Vagina (tissue), 2 donors: Measurements from ENCODE around the gene SPOCK3. TPM values are rescaled to one million over a fixed set of nuclear protein-coding genes. Genes with fewer than 3 reads are reported as not detected.
"Not testable (repeated sequence)": the region's sequence is repeated elsewhere in the genome, so short reads cannot be mapped to it uniquely, and the experiment has no call there.

Experiments
- DNase-seq, 2 donors: peaks; one replicate each; pipeline ENCODE4 v3.0.0-alpha.2; 2017; ENCODE audit errors: extremely low spot score in 2 of 2
- H3K27ac ChIP-seq: fragments of 200-600 bp; sonication (generic); one replicate; pipeline ENCODE4 v1.5.1; 2019
- H3K27me3 ChIP-seq: fragments of 200-600 bp; sonication (generic); one replicate; pipeline ENCODE4 v1.5.1; 2019
- H3K36me3 ChIP-seq, 2 donors: fragments of 200-600 bp; sonication (generic); one replicate each; pipeline ENCODE4 v1.5.1; 2017 to 2019
- H3K4me1 ChIP-seq: fragments of 200-600 bp; sonication (generic); one replicate; pipeline ENCODE4 v1.5.1; 2019
- H3K4me3 ChIP-seq, 2 donors: fragments of 200-600 bp; sonication (generic); 1 replicate in 1 of 2; 2 replicates in 1 of 2; pipeline ENCODE4 v1.5.1; 2016 to 2019
- H3K9me3 ChIP-seq: fragments of 200-600 bp; sonication (generic); one replicate; pipeline ENCODE4 v1.5.1; 2019
- CTCF ChIP-seq, 3 experiments: fragments of 450-650 bp in 2 of 3; fragments of 200-600 bp in 1 of 3; sonication (generic) in 1 of 3; IDR thresholded peaks; one replicate each; pipeline ENCODE4 v1.5.1; 2017 to 2019; ENCODE audit warnings: antibody characterized with exemption in 3 of 3, mild to moderate bottlenecking in 2 of 3, moderate library complexity in 2 of 3
- POLR2A ChIP-seq, 2 donors: fragments of 450-650 bp; IDR thresholded peaks; one replicate each; pipeline ENCODE4 v1.6.1; 2017; ENCODE audit warnings: antibody characterized with exemption in 2 of 2, mild to moderate bottlenecking in 2 of 2, moderate library complexity in 2 of 2
- POLR2AphosphoS5 ChIP-seq, 2 donors: sonication (generic); formaldehyde crosslinking; IDR thresholded peaks; one replicate each; pipeline ENCODE4 v1.9.0; 2017; ENCODE audit warnings: antibody characterized with exemption in 2 of 2, mild to moderate bottlenecking in 2 of 2, low read depth in 1 of 2; ENCODE audit not compliant: insufficient read depth in 1 of 2
- intact Hi-C: fragments of 100-400 bp; cut with DNase I; formaldehyde crosslinking; loops from one replicate; pipeline ENCODE4 v1.15.1; 2023
- total RNA-seq: library from RNA; depleted of rRNA; stranded (reverse); fragments of >200 nt; gene quantifications from one replicate; pipeline ENCODE4 v1.2.3, GENCODE V29; 2016

SPOCK3 gene
- total RNA-seq, 1 donor from 2014 or later: 0.74 TPM

GRCh38 chr4:166887457-166887856, 346.8 kb downstream of the SPOCK3 start:
- no peaks in the 10 kb centered on the region for H3K36me3 ChIP-seq
- no peaks in the 10 kb centered on the region for H3K4me1 ChIP-seq
- H3K9me3 ChIP-seq: no peaks in the 10 kb centered on the region
- no peak for DNase-seq
- no peaks in the 10 kb centered on the region for H3K27me3 ChIP-seq
- TF ChIP-seq POLR2A (IDR thresholded peaks at IDR 0.05) (no peak), POLR2AphosphoS5 (IDR thresholded peaks at IDR 0.05; ENCODE audit: insufficient read depth in 1 of 2, low read depth in 1 of 2) (no peak), CTCF (IDR thresholded peaks at IDR 0.05) (no peak)
- no peak overlapping the region for H3K27ac ChIP-seq
- no peak overlapping the region for H3K4me3 ChIP-seq
- intact Hi-C loops: no loop called here

DNA sequence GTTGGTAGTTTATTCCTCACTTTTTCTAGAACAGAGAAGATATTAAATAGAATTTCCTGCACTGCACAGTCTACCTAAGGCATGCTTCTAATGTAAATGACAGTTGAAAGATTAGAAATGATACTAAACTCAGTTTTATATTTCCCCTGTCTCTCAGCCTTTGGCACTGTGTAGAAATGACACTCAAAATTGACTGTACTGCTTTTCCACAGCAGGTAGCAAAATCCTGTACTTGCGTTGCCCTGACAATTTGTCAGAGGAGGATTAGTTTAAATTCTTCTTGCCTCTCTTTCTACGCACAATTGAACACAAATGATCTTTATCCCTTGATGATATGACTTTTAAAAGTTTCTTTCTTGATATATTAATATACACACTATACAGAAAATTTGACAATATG, 347.6 kb downstream of the SPOCK3 start:
- TF ChIP-seq POLR2A (IDR thresholded peaks at IDR 0.05): no peak
- TF ChIP-seq POLR2AphosphoS5 (IDR thresholded peaks at IDR 0.05; ENCODE audit: insufficient read depth in 1 of 2, low read depth in 1 of 2): no peak
- TF ChIP-seq CTCF (IDR thresholded peaks at IDR 0.05): no peak
- no peak overlapping the region for H3K27ac ChIP-seq

DNA sequence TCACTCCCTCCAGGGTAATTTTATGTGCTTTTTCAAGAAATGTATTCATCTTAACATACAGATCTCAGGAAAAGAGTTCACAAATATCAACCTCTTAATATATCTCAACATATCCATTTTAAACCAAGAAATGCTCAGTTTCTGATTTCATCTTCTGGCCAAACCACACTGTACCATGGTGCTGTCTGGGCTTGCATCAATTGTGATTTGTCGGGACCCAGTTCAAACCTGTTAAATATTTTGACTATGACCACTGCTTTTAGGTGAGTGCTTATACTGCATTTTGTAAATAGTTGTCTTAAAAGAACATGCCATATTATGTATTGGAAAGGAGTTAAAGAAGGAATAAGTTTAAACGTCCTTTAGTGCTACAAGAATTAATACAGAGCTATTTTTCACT, 352.1 kb downstream of the SPOCK3 start:
- H3K9me3 ChIP-seq: no peaks in the 10 kb centered on the region
- no peak overlapping the region for H3K27ac ChIP-seq
- no peaks in the 10 kb centered on the region for H3K4me1 ChIP-seq
- DNase-seq: no peak
- H3K4me3 ChIP-seq: no peak overlapping the region
- H3K36me3 ChIP-seq: no peaks in the 10 kb centered on the region
- TF ChIP-seq POLR2AphosphoS5 (IDR thresholded peaks at IDR 0.05; ENCODE audit: insufficient read depth in 1 of 2, low read depth in 1 of 2) (no peak), CTCF (IDR thresholded peaks at IDR 0.05) (no peak), POLR2A (IDR thresholded peaks at IDR 0.05) (no peak)
- H3K27me3 ChIP-seq: no peaks in the 10 kb centered on the region
- intact Hi-C loops: no loop called here

More for the DNA sequence above, 347.6 kb downstream of the SPOCK3 start:
- Histone ChIP-seq H3K4me3 (no peak overlapping the region), H3K27me3 (no peaks in the 10 kb centered on the region), H3K36me3 (no peaks in the 10 kb centered on the region), H3K4me1 (no peaks in the 10 kb centered on the region), H3K9me3 (no peaks in the 10 kb centered on the region)
- intact Hi-C loops: no loop called here
- no peak for DNase-seq

DNA sequence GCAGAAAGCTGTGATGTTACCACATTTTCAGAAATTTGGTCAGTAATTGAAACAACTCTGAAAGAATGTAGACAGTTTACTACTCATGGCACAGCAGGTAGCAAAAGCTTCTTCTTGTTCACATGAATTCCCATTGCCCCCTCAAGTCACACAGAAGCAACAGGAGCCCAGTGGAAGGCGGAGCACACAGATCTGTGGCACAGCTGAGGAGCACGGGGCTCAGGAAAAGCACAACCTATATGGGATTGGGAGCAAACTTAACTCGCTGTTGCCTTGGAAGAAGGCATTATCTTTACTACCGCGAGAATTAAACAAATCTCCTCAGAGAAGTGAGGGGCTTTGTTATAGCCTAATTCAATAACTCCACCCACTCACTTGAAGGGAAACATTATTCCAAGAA, 358.5 kb downstream of the SPOCK3 start:
- H3K4me3 ChIP-seq: no peak overlapping the region
- H3K27me3 ChIP-seq: no peaks in the 10 kb centered on the region
- H3K27ac ChIP-seq: no peak overlapping the region
- TF ChIP-seq POLR2A (IDR thresholded peaks at IDR 0.05): no peak
- TF ChIP-seq CTCF (IDR thresholded peaks at IDR 0.05): no peak
- intact Hi-C loops: no loop called here
- H3K9me3 ChIP-seq: no peaks in the 10 kb centered on the region
- DNase-seq: no peak
- H3K4me1 ChIP-seq: no peaks in the 10 kb centered on the region
- H3K36me3 ChIP-seq: no peaks in the 10 kb centered on the region

- Histone ChIP-seq H3K4me3 (no peak overlapping the region), H3K4me1 (no peaks in the 10 kb centered on the region), H3K27me3 (no peaks in the 10 kb centered on the region), H3K27ac (no peak overlapping the region), H3K9me3 (no peaks in the 10 kb centered on the region), H3K36me3 (no peaks in the 10 kb centered on the region)
- DNase-seq: no peak
- no peak for TF ChIP-seq POLR2A (IDR thresholded peaks at IDR 0.05)
- no peak for TF ChIP-seq CTCF (IDR thresholded peaks at IDR 0.05)
- TF ChIP-seq POLR2AphosphoS5 (IDR thresholded peaks at IDR 0.05; ENCODE audit: insufficient read depth in 1 of 2, low read depth in 1 of 2): no peak
- intact Hi-C loops: no loop called here
These were observed 372.3 kb downstream of the SPOCK3 start for GRCh38 chr4:166862032-166862431.

DNA sequence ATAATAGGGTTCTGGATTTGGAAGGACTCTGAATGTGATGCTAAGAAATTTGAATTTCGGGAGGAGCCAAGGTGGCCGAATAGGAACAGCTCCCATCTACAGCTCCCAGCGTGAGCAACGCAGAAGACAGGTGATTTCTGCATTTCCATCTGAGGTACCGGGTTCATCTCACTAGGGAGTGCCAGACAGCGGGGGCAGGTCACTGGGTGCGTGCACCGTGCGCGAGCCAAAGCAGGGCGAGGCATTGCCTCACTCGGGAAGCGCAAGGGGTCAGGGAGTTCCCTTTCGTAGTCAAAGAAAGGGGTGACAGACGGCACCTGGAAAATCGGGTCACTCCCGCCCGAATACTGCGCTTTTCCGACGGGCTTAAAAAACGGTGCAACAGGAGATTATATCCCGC, 383.9 kb downstream of the SPOCK3 start:
- H3K4me3 ChIP-seq, H3K4me1 ChIP-seq, H3K9me3 ChIP-seq, DNase-seq, H3K36me3 ChIP-seq, H3K27ac ChIP-seq, intact Hi-C loops, H3K27me3 ChIP-seq: not testable (repeated sequence)
